PC-3 (cell line): ENCODE data around the gene CARF. TPM values are rescaled to one million over a fixed set of nuclear protein-coding genes. Genes with fewer than 3 reads are reported as not detected.
"Not testable (repeated sequence)": the region's sequence is repeated elsewhere in the genome, so short reads cannot be mapped to it uniquely, and the experiment has no call there.

Experiments
- ATAC-seq: fragments of 200-7000 bp; cut with Tn5 transposase; 2 replicates; pipeline ENCODE4 v1.9.1; 2020; ENCODE audit warnings: mild to moderate bottlenecking, moderate library complexity
- BruUV-seq: library from RNA; stranded (reverse); fragments of 400-500 nt; replicated peaks from 2 replicates; lab custom pipeline; 2021; lab: Mats Ljungman, UMichigan
- CTCF ChIA-PET: fragments of 300-600 bp; sonication (Branson Sonifier 250); formaldehyde crosslinking; loops from one replicate; lab custom pipeline; 2022; ENCODE audit warnings: antibody characterized with exemption; lab: Charles Lee
- POLR2A ChIA-PET: fragments of 300-600 bp; sonication (Branson Sonifier 250); formaldehyde crosslinking; loops from one replicate; lab custom pipeline; 2022; ENCODE audit warnings: antibody characterized with exemption; ENCODE audit not compliant: unreplicated experiment; lab: Charles Lee
- DNase-seq: peaks from one replicate; pipeline ENCODE4 v3.0.0-alpha.2; 2015
- H2AFZ ChIP-seq: fragments of 300-600 bp; sonication (generic); 2 replicates; pipeline ENCODE4 v1.6.0; 2016; ENCODE audit warnings: antibody characterized with exemption, low read length
- H3F3A ChIP-seq: fragments of 300-600 bp; sonication (generic); one replicate; pipeline ENCODE4 v1.6.0; 2017; ENCODE audit warnings: antibody characterized with exemption, low read length, control low read depth, mild to moderate bottlenecking; ENCODE audit not compliant: unreplicated experiment
- H3K27ac ChIP-seq: fragments of 300-600 bp; sonication (generic); 2 replicates; pipeline ENCODE4 v1.5.1; 2016; ENCODE audit warnings: mild to moderate bottlenecking, low read length
- H3K27me3 ChIP-seq: fragments of 300-600 bp; sonication (generic); 2 replicates; pipeline ENCODE4 v1.6.1; 2016; ENCODE audit warnings: low read length, mixed read lengths
- H3K36me3 ChIP-seq: fragments of 300-600 bp; sonication (generic); 2 replicates; pipeline ENCODE4 v1.6.1; 2016; ENCODE audit warnings: low read depth, mixed run types, low read length, mixed read lengths
- H3K4me1 ChIP-seq: fragments of 300-600 bp; sonication (generic); 2 replicates; pipeline ENCODE4 v1.5.1; 2016; ENCODE audit warnings: low read length; ENCODE audit not compliant: insufficient read depth
- H3K4me2 ChIP-seq: fragments of 300-600 bp; sonication (generic); 2 replicates; pipeline ENCODE4 v1.6.0; 2016; ENCODE audit warnings: low read length
- H3K4me3 ChIP-seq: fragments of 300-600 bp; sonication (generic); 2 replicates; pipeline ENCODE4 v1.5.1; 2016; ENCODE audit warnings: mild to moderate bottlenecking, low read length, mixed read lengths
- H3K79me2 ChIP-seq: fragments of 300-600 bp; sonication (generic); 2 replicates; pipeline ENCODE4 v1.6.1; 2017; ENCODE audit warnings: low read length, mixed read lengths
- H3K9ac ChIP-seq: fragments of 300-600 bp; sonication (generic); 2 replicates; pipeline ENCODE4 v1.6.0; 2016; ENCODE audit warnings: mild to moderate bottlenecking, low read length
- H3K9me2 ChIP-seq: fragments of 300-600 bp; sonication (generic); replicated peaks from 2 replicates; pipeline ENCODE4 v1.6.1; 2016; ENCODE audit warnings: mixed run types, low read length, mixed read lengths
- H3K9me3 ChIP-seq: fragments of 300-600 bp; sonication (generic); 2 replicates; pipeline ENCODE4 v1.6.1; 2016; ENCODE audit warnings: low read length, mixed read lengths
- H4K20me1 ChIP-seq: fragments of 300-600 bp; sonication (generic); 2 replicates; pipeline ENCODE4 v1.6.1; 2016; ENCODE audit warnings: low read length, mixed read lengths
- EZH2 ChIP-seq: fragments of 300-600 bp; sonication (generic); IDR thresholded peaks from one replicate; pipeline ENCODE4 v1.6.1; 2017; ENCODE audit warnings: antibody characterized with exemption, mild to moderate bottlenecking, low read length; ENCODE audit not compliant: unreplicated experiment
- EZH2phosphoT487 ChIP-seq: fragments of 300-600 bp; sonication (generic); IDR thresholded peaks from 2 replicates; pipeline ENCODE4 v1.6.1; 2018; ENCODE audit warnings: mild to moderate bottlenecking, antibody characterized with exemption, low read length, borderline replicate concordance
- intact Hi-C: fragments of 100-400 bp; cut with micrococcal nuclease; formaldehyde crosslinking; loops from 2 replicates; pipeline ENCODE4 v1.9.0; 2023
- total RNA-seq: library from RNA; depleted of rRNA; stranded (reverse); fragments of >200 nt; gene quantifications from 2 replicates; pipeline ENCODE4 v1.2.3, GENCODE V29; 2014
- TF ChIP-seq, protein P1 (sequence below): fragments of 300-600 bp; sonication (generic); conservative IDR thresholded peaks from 2 replicates; pipeline ENCODE4 v1.5.1; 2017; ENCODE audit warnings: antibody characterized with exemption, low read depth, mild to moderate bottlenecking, low read length

The CARF gene
- total RNA-seq, 1 experiment from 2014 or later, result 4.4 TPM

GRCh38 chr2:202982779-202983491 lies 70.9 kb downstream of the CARF start:
- H3K9me2 ChIP-seq, result no peaks in the 10 kb centered on the region
- no TSS peak for BruUV-seq
- H3K27ac ChIP-seq, result no peak overlapping the region
- H3K9me3 ChIP-seq, result no peaks in the 10 kb centered on the region
- no peak overlapping the region for H3K9ac ChIP-seq
- intact Hi-C loops, result no loop called here
- no peaks in the 10 kb centered on the region for H3K36me3 ChIP-seq
- no peaks in the 10 kb centered on the region for H3K27me3 ChIP-seq
- ChIA-PET POLR2A (no interaction called here), CTCF (no interaction called here)
- no peaks in the 10 kb centered on the region for H3K79me2 ChIP-seq
- TF ChIP-seq, protein P1, sequence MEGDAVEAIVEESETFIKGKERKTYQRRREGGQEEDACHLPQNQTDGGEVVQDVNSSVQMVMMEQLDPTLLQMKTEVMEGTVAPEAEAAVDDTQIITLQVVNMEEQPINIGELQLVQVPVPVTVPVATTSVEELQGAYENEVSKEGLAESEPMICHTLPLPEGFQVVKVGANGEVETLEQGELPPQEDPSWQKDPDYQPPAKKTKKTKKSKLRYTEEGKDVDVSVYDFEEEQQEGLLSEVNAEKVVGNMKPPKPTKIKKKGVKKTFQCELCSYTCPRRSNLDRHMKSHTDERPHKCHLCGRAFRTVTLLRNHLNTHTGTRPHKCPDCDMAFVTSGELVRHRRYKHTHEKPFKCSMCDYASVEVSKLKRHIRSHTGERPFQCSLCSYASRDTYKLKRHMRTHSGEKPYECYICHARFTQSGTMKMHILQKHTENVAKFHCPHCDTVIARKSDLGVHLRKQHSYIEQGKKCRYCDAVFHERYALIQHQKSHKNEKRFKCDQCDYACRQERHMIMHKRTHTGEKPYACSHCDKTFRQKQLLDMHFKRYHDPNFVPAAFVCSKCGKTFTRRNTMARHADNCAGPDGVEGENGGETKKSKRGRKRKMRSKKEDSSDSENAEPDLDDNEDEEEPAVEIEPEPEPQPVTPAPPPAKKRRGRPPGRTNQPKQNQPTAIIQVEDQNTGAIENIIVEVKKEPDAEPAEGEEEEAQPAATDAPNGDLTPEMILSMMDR, result no peak
- TF ChIP-seq EZH2phosphoT487 (no peak), EZH2 (no peak)
- ATAC-seq (no peak), DNase-seq (no peak)
- H3K4me2 ChIP-seq, result no peak overlapping the region
- H4K20me1 ChIP-seq, result no peaks in the 10 kb centered on the region
- no peaks in the 10 kb centered on the region for H3K4me1 ChIP-seq
- H3F3A ChIP-seq, result no peaks in the 10 kb centered on the region
- no peak overlapping the region for H2AFZ ChIP-seq
- H3K4me3 ChIP-seq, result no peak overlapping the region

DNA sequence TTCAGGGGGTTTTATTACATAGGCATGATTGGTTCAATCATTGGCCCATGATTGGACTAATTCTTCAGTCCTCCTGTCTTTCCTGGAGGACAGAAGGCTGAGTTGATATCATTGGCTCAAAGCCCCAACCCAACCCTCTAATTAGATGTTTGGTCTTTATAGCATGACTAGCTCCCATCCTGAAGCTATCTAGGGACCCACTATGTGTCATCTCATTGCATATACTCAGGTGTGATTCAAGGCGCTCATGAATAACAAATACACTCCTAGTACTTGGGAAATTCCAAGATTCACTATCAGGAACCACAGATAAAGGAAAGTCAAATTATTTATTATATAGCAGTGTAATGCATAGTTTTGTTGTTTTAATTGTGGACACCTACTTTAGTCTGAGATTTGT lies 77.7 kb downstream of the CARF start:
- H3K9me2 ChIP-seq, result no peaks in the 10 kb centered on the region
- no peaks in the 10 kb centered on the region for H3K9me3 ChIP-seq
- H3K36me3 ChIP-seq, result no peaks in the 10 kb centered on the region
- ATAC-seq, result no peak
- ChIA-PET CTCF (no interaction called here), POLR2A (no interaction called here)
- H3K27me3 ChIP-seq, result no peaks in the 10 kb centered on the region
- TF ChIP-seq, protein P1, result no peak
- TF ChIP-seq EZH2phosphoT487, result no peak
- no peak for TF ChIP-seq EZH2
- no TSS peak for BruUV-seq
- H2AFZ ChIP-seq, result no peak overlapping the region
- no peaks in the 10 kb centered on the region for H3K79me2 ChIP-seq
- no peak for DNase-seq
- H3K4me3 ChIP-seq, result no peak overlapping the region
- H3F3A ChIP-seq, result no peaks in the 10 kb centered on the region
- no peak overlapping the region for H3K27ac ChIP-seq
- H3K9ac ChIP-seq, result no peak overlapping the region
- no peaks in the 10 kb centered on the region for H3K4me1 ChIP-seq
- intact Hi-C loops, result no loop called here
- H4K20me1 ChIP-seq, result no peaks in the 10 kb centered on the region
- H3K4me2 ChIP-seq, result no peak overlapping the region

DNA sequence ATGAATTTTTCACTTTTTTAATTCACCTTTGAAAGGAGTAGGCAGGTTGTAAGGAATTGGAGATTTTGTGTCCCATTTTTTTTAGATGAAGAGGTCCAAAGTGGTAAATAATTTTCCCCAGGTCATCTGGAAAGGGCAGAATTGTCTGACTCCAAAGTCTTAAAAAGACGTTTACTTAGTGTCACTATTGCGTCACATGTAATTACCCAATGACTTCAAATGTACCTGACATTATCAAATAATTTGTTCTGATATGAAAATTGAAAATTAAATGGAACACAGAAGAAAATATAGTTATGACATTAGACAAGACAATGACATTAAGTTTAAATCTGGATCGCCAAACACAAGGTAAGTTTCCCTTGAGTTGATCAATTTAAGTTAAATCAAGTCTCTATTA lies 78.4 kb downstream of the CARF start:
- ATAC-seq, result no peak
- no peak overlapping the region for H3K9ac ChIP-seq
- no peak overlapping the region for H2AFZ ChIP-seq
- no peaks in the 10 kb centered on the region for H3K79me2 ChIP-seq
- no peaks in the 10 kb centered on the region for H3F3A ChIP-seq
- H3K27ac ChIP-seq, result no peak overlapping the region
- no peak for DNase-seq
- intact Hi-C loops, result no loop called here
- no peaks in the 10 kb centered on the region for H3K36me3 ChIP-seq
- no peaks in the 10 kb centered on the region for H3K9me3 ChIP-seq
- ChIA-PET CTCF (no interaction called here), POLR2A (no interaction called here)
- no peaks in the 10 kb centered on the region for H4K20me1 ChIP-seq
- no peaks in the 10 kb centered on the region for H3K27me3 ChIP-seq
- no peak overlapping the region for H3K4me3 ChIP-seq
- no peaks in the 10 kb centered on the region for H3K4me1 ChIP-seq
- no TSS peak for BruUV-seq
- H3K9me2 ChIP-seq, result no peaks in the 10 kb centered on the region
- TF ChIP-seq EZH2, result no peak
- TF ChIP-seq, protein P1, result no peak
- H3K4me2 ChIP-seq, result no peak overlapping the region

DNA sequence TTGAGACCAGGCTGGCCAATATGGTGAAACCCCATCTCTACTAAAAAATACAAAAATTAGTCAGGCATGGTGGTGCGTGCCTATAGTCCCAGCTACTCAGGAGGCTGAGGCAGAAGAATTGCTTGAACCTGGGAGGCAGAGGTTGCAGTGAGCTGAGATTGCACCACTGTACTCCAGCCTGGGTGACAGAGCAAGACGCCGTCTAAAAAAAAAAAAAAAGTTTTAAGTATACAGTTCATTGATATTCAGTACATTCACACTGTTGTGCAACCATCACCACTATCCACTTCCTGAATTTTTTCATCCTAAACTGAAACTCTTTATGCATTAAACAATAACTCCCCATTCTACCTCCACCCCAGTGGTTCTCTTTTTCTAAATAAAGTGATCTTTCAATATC lies 85.0 kb downstream of the CARF start:
- H3K27ac ChIP-seq, ATAC-seq, H3K9me2 ChIP-seq, H2AFZ ChIP-seq, POLR2A ChIA-PET, H3K4me2 ChIP-seq, H3K27me3 ChIP-seq, H3K4me3 ChIP-seq, H4K20me1 ChIP-seq, BruUV-seq, H3K9ac ChIP-seq, CTCF ChIA-PET, H3K79me2 ChIP-seq, DNase-seq, intact Hi-C loops, H3K36me3 ChIP-seq, H3K4me1 ChIP-seq, H3F3A ChIP-seq, H3K9me3 ChIP-seq: not testable (repeated sequence)
